K562 (cell line): ENCODE data around the gene SNX30. TPM values are rescaled to one million over a fixed set of nuclear protein-coding genes. Genes with fewer than 3 reads are reported as not detected.

Source experiments
- ATAC-seq: fragments of 200-7000 bp; cut with Tn5 transposase; 3 replicates; pipeline ENCODE4 v1.9.1; 2020; ENCODE audit warnings: moderate library complexity
- BruUV-seq: library from RNA; stranded (reverse); fragments of 400-500 nt; replicated peaks from 2 replicates; lab custom pipeline; 2021; lab: Mats Ljungman, UMichigan
- CTCF ChIA-PET: fragments of 300-600 bp; formaldehyde crosslinking; extraction: SDS; loops from one replicate; lab custom pipeline; 2021; ENCODE audit warnings: low intra/inter-chr PET ratio; lab: Yijun Ruan, JAX
- POLR2A ChIA-PET: fragments of 300-600, 350-650 bp; sonication (Branson Sonifier 250); formaldehyde crosslinking; extraction: SDS; loops from one replicate; lab custom pipeline; 2021; ENCODE audit warnings: antibody characterized with exemption, inconsistent platforms; lab: Yijun Ruan, JAX
- DNase-seq, 4 experiments: peaks; one replicate each; pipeline versions ENCODE4 v3.0.0 to v3.0.0-alpha.2; 2011 to 2018; ENCODE audit warnings: low spot score in 3 of 4, mixed read lengths in 3 of 4; ENCODE audit errors: extremely low read depth in 1 of 4
- FAIRE-seq: peaks from 2 replicates; lab custom pipeline; 2011; peaks lifted over from hg19 to GRCh38; lab: Jason Lieb, UNC
- H2AFZ ChIP-seq: 2 replicates; pipeline ENCODE4 v1.6.0; 2011; ENCODE audit warnings: low read depth, low read length, control low read depth, inconsistent platforms
- H3K27ac ChIP-seq: fragments of 200-600 bp; 3 replicates; pipeline ENCODE4 v1.8.0; 2011; ENCODE audit warnings: low read depth, mild to moderate bottlenecking, control low read depth, inconsistent platforms, low read length, moderate library complexity, mixed read lengths; ENCODE audit errors: extremely low read depth
- H3K27me3 ChIP-seq, 2 experiments: fragments of 300-600 bp in 1 of 2; 2 replicates in 1 of 2; 3 replicates in 1 of 2; pipeline versions ENCODE4 v1.6.0 to v1.8.0; 2011; ENCODE audit warnings: inconsistent platforms in 2 of 2, low read length in 2 of 2, mild to moderate bottlenecking in 1 of 2, mixed read lengths in 1 of 2, moderate library complexity in 1 of 2; ENCODE audit not compliant: control insufficient read depth in 2 of 2, insufficient read depth in 2 of 2
- H3K36me3 ChIP-seq: fragments of 300-600 bp; 3 replicates; pipeline ENCODE4 v1.8.0; 2011; ENCODE audit warnings: mild to moderate bottlenecking, low read length, inconsistent platforms; ENCODE audit not compliant: control insufficient read depth, insufficient read depth
- H3K4me1 ChIP-seq, 2 experiments: fragments of 200-600 bp in 1 of 2; replicated peaks in 1 of 2; 2 replicates in 1 of 2; 3 replicates in 1 of 2; pipeline versions ENCODE4 v1.5.1 to v1.8.0; 2011; ENCODE audit warnings: inconsistent platforms in 2 of 2, low read length in 2 of 2, mild to moderate bottlenecking in 1 of 2, mixed read lengths in 1 of 2, moderate library complexity in 1 of 2; ENCODE audit not compliant: control insufficient read depth in 2 of 2, insufficient read depth in 2 of 2
- H3K4me2 ChIP-seq: 2 replicates; pipeline ENCODE4 v1.6.1; 2011; ENCODE audit warnings: low read length, control low read depth, inconsistent platforms, mixed read lengths; ENCODE audit not compliant: insufficient read depth
- H3K4me3 ChIP-seq: fragments of 200-600 bp; sonication (generic), shearing (Covaris generic); 2 replicates; pipeline ENCODE4 v1.5.1; 2016; ENCODE audit warnings: control low read depth, inconsistent platforms
- H3K79me2 ChIP-seq: fragments of 200-600 bp; 3 replicates; pipeline ENCODE4 v1.8.0; 2011; ENCODE audit warnings: low read length, inconsistent platforms; ENCODE audit not compliant: control insufficient read depth, insufficient read depth
- H3K9ac ChIP-seq, 2 experiments: 2 replicates each; pipeline versions ENCODE4 v1.6.0 to v1.6.1; 2011; ENCODE audit warnings: low read depth in 2 of 2, low read length in 2 of 2, control low read depth in 1 of 2, inconsistent platforms in 1 of 2, mild to moderate bottlenecking in 1 of 2, mixed read lengths in 1 of 2; ENCODE audit not compliant: insufficient read depth in 1 of 2
- H3K9me1 ChIP-seq: one replicate; pipeline ENCODE4 v1.6.0; 2011; ENCODE audit warnings: inconsistent platforms, mild to moderate bottlenecking, low read length, moderate library complexity; ENCODE audit not compliant: control insufficient read depth, insufficient read depth
- H3K9me3 ChIP-seq: replicated peaks from 2 replicates; pipeline ENCODE4 v1.5.1; 2011; ENCODE audit warnings: low read depth, low read length, inconsistent platforms; ENCODE audit not compliant: control insufficient read depth, insufficient read depth
- H4K20me1 ChIP-seq: replicated peaks from 2 replicates; pipeline ENCODE4 v1.6.1; 2011; ENCODE audit warnings: low read length, inconsistent platforms, mixed read lengths; ENCODE audit not compliant: control insufficient read depth, insufficient read depth
- CAMTA2 ChIP-seq: fragments of 250-450 bp; sonication (Bioruptor Pico); conservative IDR thresholded peaks from 2 replicates; pipeline ENCODE4 v1.5.1; 2022
- ETV5 ChIP-seq: sonication (generic); formaldehyde crosslinking; IDR thresholded peaks from 2 replicates; pipeline ENCODE4 v1.4.0; 2020; ENCODE audit warnings: low read depth, mild to moderate bottlenecking, missing genetic modification reagents
- KLF10 ChIP-seq: fragments of 250-450 bp; sonication (Bioruptor Pico); IDR thresholded peaks from 2 replicates; pipeline ENCODE4 v1.6.1; 2021; ENCODE audit warnings: matching md5 sums
- MEIS2 ChIP-seq: fragments of 450-650 bp; IDR thresholded peaks from 2 replicates; pipeline ENCODE4 v1.6.1; 2014; ENCODE audit warnings: mild to moderate bottlenecking; ENCODE audit not compliant: partially characterized antibody
- POLR2AphosphoS5 ChIP-seq: IDR thresholded peaks from 2 replicates; pipeline ENCODE4 v1.6.1; 2011; ENCODE audit warnings: mild to moderate bottlenecking, low read depth, low read length, moderate library complexity; ENCODE audit not compliant: control insufficient read depth, insufficient read depth
- PTBP1 ChIP-seq: fragments of 200-400 bp; formaldehyde crosslinking; IDR thresholded peaks from 2 replicates; pipeline ENCODE4 v1.6.1; 2017; ENCODE audit warnings: low read depth, low read length
- SREBF1 ChIP-seq: fragments of 150-350 bp; IDR thresholded peaks from 2 replicates; pipeline ENCODE4 v1.6.1; 2014; ENCODE audit warnings: antibody characterized with exemption, low read depth, low read length, borderline replicate concordance
- SRSF7 ChIP-seq: fragments of 200-400 bp; formaldehyde crosslinking; optimal IDR thresholded peaks from 2 replicates; pipeline ENCODE3; 2017; ENCODE audit warnings: mild to moderate bottlenecking, low read depth, low read length
- TCF7 ChIP-seq: sonication (generic); IDR thresholded peaks from 2 replicates; pipeline ENCODE4 v1.6.1; 2016; ENCODE audit warnings: antibody characterized with exemption, borderline replicate concordance
- ZNF133 ChIP-seq: fragments of 250-450 bp; sonication (Bioruptor Pico); IDR thresholded peaks from 2 replicates; pipeline ENCODE4 v1.4.0; 2020; ENCODE audit warnings: mild to moderate bottlenecking
- ZNF589 ChIP-seq: fragments of 200-800 bp; sonication (Bioruptor generic); IDR thresholded peaks from 2 replicates; pipeline ENCODE4 v1.6.1; 2016; ENCODE audit warnings: low read depth, missing genetic modification characterization, missing compliant biosample characterization
- WGBS: fragments of 100-300 bp; shearing (Covaris generic); methylation state at CpG from one replicate; pipeline ENCODE4 v1.1.6; 2016; ENCODE audit warnings: low coverage, mixed read lengths; ENCODE audit not compliant: insufficient coverage; ENCODE audit errors: missing lambda C conversion rate; 5-methylcytosine and 5-hydroxymethylcytosine counted together
- in situ Hi-C: fragments of 300-500 bp; cut with MboI; formaldehyde crosslinking; loops from 4 replicates; pipeline ENCODE4 v1.15.0; 2018; ENCODE audit warnings: inconsistent platforms, mixed read lengths
- intact Hi-C: fragments of 100-400 bp; cut with micrococcal nuclease; formaldehyde crosslinking; loops from 2 replicates; pipeline ENCODE4 v1.14.2; 2022
- polyA plus RNA-seq, 8 experiments: library from polyadenylated mRNA; depleted of rRNA in 4 of 8; stranded (reverse) in 5 of 8; unstranded in 3 of 8; fragments of >200 nt; fragmentation: Nextera tagmentation in 2 of 8; fragmentation: Illumina TruSeq in 1 of 8; extraction: Ambion mirVana in 2 of 8; extraction: Trizol in 1 of 8; gene quantifications; 2 replicates each; pipeline versions ENCODE4 v1.2.1 to v1.2.3, GENCODE V29; 2011 to 2014; ENCODE audit warnings: inconsistent platforms in 1 of 8, missing spikeins in 1 of 8
- total RNA-seq, 7 experiments: library from RNA; depleted of rRNA in 6 of 7; stranded (reverse); fragments of >200 nt in 6 of 7; fragmentation: Illumina TruSeq in 2 of 7; extraction: Trizol in 2 of 7; gene quantifications; 2 replicates each; pipeline versions ENCODE4 v1.2.1 to v1.2.3, GENCODE V29; 2011 to 2021; ENCODE audit warnings: low replicate concordance in 1 of 7
- TF ChIP-seq, protein P1 (sequence below): fragments of 450-650 bp; formaldehyde crosslinking; conservative IDR thresholded peaks from 2 replicates; pipeline ENCODE4 v1.4.0; 2022; ENCODE audit warnings: mild to moderate bottlenecking, missing genetic modification characterization
- TF ChIP-seq, protein P2 (sequence below): fragments of 450-650 bp; IDR thresholded peaks from 2 replicates; pipeline ENCODE4 v1.6.1; 2016; ENCODE audit warnings: missing biosample characterization, missing genetic modification characterization

Gene SNX30
- total and polyA plus RNA-seq, 9 of the 15 experiments (the other 6 are each of a cell fraction or from before 2014, with no cell fraction given) = 0.76 to 5.9 (median 3.3) TPM

DNA sequence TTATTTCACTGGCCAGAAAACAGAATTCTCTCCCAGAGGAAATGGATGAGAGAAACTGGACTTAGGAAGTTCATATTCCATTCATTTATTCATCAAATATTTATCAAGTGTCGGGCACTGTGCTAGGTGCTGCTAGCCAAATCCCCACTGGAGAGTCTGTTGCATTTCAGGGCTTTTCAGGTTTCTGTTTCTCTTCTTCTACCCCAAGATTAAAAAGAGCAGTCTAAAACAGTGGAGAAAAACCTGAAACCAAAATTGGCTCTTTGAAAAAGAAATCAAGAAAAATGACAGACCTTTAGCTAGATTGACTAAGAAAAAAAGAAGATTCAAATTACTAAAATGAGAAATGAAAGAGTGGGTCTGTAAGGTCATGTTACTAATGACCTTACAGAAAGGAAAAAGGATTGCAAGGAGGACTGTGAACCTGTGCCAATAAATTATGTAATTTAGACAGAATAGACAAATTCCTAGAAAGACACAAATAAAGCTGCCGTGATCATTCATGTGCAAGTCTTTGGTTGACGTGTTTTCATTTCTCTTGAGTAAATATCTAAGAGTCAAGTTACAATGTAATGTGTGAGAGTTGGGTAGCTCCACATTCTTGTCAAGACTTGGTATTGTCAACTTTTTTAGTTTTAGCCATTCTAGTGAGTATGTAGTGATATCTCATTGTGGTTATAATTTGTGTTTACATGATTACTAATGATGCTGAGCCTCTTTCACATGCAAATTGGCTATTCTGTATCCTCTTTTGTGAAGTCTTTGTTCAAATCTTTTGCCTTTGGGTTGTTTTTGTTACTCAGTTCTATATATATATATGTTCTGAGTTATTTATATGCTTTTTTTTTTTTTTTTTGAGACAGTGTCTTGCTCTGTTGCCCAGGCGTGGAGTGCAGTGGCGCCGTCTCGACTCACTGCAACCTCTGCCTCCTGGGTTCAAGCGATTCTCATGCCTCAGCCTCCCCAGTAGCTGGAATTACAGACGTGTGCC is 23.7 kb downstream of the SNX30 start:
- Histone ChIP-seq H3K4me1 (peaks cover 0 to 7% of the 10 kb centered on the region in 2 experiments; a peak in 2 of 5 replicates), H3K36me3 (no peaks in the 10 kb centered on the region), H3K9me1 (no peaks in the 10 kb centered on the region), H3K27ac (no peak overlapping the region), H4K20me1 (peaks cover 7% of the 10 kb centered on the region; the same call in 1 of the 2 replicates), H3K9me3 (no peaks in the 10 kb centered on the region), H3K9ac (no peak overlapping the region), H3K27me3 (peaks cover 0 to 5% of the 10 kb centered on the region in 2 experiments; a peak in 1 of 5 replicates), H2AFZ (no peak overlapping the region), H3K4me2 (no peak overlapping the region), H3K79me2 (no peaks in the 10 kb centered on the region), H3K4me3 (no peak overlapping the region)
- POLR2A ChIA-PET = interaction anchor here (0.7 to 1.8 kb wide), 4 partner anchors 8 to 16 kb away, joined by 3 to 4 read pairs (median 4); no protein-coding TSS in a partner anchor
- intact Hi-C loops = no loop called here
- WGBS = 44% methylated on average over 8 of the region's 9 CpGs
- CTCF ChIA-PET = no interaction called here
- TF ChIP-seq MEIS2 (peak; percentile 21), ETV5 (no peak)
- no peak for DNase-seq
- no TSS peak for BruUV-seq
- no peak for FAIRE-seq
- ATAC-seq = no peak
- in situ Hi-C loops = no loop called here

DNA sequence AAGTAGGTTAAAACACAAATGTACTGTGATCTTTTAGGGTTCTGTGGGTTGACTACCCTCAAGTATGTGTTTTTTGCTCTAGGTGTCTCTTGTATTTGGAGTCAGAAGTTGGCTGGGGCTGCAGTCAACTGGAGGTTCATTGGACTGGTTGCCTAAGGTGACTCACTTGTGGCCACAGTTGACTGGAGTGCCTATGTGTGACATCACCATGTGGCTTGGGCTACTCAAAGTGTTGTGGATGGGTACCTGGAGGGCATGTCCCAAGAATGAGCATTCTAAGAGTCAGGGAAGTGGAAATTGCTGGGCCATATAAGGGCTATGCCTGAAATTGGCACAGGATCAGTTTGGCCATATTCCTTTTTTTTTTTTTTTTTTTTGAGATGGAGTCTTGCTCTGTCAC is 27.4 kb downstream of the SNX30 start:
- intact Hi-C loops (no loop called here), in situ Hi-C loops (no loop called here)
- no peaks in the 10 kb centered on the region for H3K9me1 ChIP-seq
- H3K9me3 ChIP-seq = no peaks in the 10 kb centered on the region
- peaks cover 0 to 5% of the 10 kb centered on the region in 2 experiments; a peak in 2 of 5 replicates for H3K27me3 ChIP-seq
- H2AFZ ChIP-seq = no peak overlapping the region
- FAIRE-seq (no peak), ATAC-seq (peak; percentile 38; the same call in 1 of the 3 replicates), DNase-seq (no peak)
- H3K4me2 ChIP-seq = no peak overlapping the region
- no peaks in the 10 kb centered on the region for H3K36me3 ChIP-seq
- H3K79me2 ChIP-seq = no peaks in the 10 kb centered on the region
- no peak overlapping the region for H3K27ac ChIP-seq
- no peak overlapping the region for H3K9ac ChIP-seq
- H4K20me1 ChIP-seq = peaks cover 4% of the 10 kb centered on the region
- ChIA-PET CTCF (interaction anchor here (0.6 kb wide), 1 partner anchor 168 kb away, joined by 3 read pairs; no protein-coding TSS in a partner anchor), POLR2A (interaction anchor here (1.1 kb wide), 1 partner anchor 13 kb away, joined by 3 read pairs; no protein-coding TSS in a partner anchor)
- BruUV-seq = no TSS peak
- no peaks in the 10 kb centered on the region for H3K4me1 ChIP-seq
- no peak overlapping the region for H3K4me3 ChIP-seq
- TF ChIP-seq, protein P1, sequence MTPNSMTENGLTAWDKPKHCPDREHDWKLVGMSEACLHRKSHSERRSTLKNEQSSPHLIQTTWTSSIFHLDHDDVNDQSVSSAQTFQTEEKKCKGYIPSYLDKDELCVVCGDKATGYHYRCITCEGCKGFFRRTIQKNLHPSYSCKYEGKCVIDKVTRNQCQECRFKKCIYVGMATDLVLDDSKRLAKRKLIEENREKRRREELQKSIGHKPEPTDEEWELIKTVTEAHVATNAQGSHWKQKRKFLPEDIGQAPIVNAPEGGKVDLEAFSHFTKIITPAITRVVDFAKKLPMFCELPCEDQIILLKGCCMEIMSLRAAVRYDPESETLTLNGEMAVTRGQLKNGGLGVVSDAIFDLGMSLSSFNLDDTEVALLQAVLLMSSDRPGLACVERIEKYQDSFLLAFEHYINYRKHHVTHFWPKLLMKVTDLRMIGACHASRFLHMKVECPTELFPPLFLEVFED (CRISPR knock-in tag) = no peak
- TF ChIP-seq KLF10 (CRISPR knock-in tag) (no peak), SREBF1 (no peak), SRSF7 (no peak), TCF7 (no peak), ZNF133 (CRISPR knock-in tag) (no peak), ZNF589 (no peak), PTBP1 (no peak), CAMTA2 (CRISPR knock-in tag) (no peak), POLR2AphosphoS5 (no peak)
- TF ChIP-seq, protein P2, sequence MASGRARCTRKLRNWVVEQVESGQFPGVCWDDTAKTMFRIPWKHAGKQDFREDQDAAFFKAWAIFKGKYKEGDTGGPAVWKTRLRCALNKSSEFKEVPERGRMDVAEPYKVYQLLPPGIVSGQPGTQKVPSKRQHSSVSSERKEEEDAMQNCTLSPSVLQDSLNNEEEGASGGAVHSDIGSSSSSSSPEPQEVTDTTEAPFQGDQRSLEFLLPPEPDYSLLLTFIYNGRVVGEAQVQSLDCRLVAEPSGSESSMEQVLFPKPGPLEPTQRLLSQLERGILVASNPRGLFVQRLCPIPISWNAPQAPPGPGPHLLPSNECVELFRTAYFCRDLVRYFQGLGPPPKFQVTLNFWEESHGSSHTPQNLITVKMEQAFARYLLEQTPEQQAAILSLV (tag) = no peak
